HL-60 (cell line): Measurements from ENCODE around the gene PNPLA2.

Source experiments
- POLR2AphosphoS5 ChIP-seq: IDR thresholded peaks from 2 replicates; pipeline ENCODE4 v1.6.1; 2012; ENCODE audit warnings: low read depth
- TF ChIP-seq, protein P1 (sequence below): IDR thresholded peaks from one replicate; pipeline ENCODE4 v1.5.1; 2011; ENCODE audit warnings: low read length, control low read depth, inconsistent platforms; ENCODE audit not compliant: insufficient read depth
- TF ChIP-seq, protein P2 (sequence below): IDR thresholded peaks from 2 replicates; pipeline ENCODE4 v1.6.1; 2012; ENCODE audit warnings: low read depth; ENCODE audit not compliant: insufficient replicate concordance

DNA sequence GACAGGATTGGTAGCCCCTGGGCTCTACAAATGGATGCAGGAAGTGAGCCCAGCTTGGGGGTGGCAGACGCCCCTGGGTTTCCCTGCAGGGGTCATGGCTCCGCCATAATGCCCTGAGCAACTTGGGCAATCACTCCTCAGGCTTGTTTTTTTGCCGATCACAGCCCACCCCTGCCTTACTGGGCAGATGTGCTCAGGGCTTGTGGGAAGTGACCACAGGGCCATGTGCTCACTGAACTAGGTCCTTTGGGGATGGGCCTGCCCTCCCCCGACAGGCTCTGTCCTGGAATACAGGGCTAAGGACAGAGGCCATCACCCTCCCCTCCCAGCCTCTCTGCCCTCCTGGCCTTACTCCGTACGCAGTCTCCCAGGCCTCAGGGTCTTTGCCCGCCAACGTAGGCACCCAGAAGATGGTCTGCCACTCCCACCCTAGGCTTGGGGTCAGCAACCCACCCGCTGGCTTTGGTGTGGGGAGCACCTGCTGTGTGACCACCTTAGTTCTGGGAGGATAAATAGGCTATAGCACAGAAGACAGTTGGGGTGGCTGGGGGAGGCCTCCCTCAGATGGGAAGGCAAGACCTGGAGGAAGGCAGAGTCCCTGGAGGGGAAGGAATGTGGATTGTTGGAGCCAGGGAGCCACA lies 5.1 kb upstream of the PNPLA2 start:
- peak; percentile 79 for TF ChIP-seq POLR2AphosphoS5
- TF ChIP-seq, protein P1, sequence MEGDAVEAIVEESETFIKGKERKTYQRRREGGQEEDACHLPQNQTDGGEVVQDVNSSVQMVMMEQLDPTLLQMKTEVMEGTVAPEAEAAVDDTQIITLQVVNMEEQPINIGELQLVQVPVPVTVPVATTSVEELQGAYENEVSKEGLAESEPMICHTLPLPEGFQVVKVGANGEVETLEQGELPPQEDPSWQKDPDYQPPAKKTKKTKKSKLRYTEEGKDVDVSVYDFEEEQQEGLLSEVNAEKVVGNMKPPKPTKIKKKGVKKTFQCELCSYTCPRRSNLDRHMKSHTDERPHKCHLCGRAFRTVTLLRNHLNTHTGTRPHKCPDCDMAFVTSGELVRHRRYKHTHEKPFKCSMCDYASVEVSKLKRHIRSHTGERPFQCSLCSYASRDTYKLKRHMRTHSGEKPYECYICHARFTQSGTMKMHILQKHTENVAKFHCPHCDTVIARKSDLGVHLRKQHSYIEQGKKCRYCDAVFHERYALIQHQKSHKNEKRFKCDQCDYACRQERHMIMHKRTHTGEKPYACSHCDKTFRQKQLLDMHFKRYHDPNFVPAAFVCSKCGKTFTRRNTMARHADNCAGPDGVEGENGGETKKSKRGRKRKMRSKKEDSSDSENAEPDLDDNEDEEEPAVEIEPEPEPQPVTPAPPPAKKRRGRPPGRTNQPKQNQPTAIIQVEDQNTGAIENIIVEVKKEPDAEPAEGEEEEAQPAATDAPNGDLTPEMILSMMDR, result no peak
- TF ChIP-seq, protein P2, sequence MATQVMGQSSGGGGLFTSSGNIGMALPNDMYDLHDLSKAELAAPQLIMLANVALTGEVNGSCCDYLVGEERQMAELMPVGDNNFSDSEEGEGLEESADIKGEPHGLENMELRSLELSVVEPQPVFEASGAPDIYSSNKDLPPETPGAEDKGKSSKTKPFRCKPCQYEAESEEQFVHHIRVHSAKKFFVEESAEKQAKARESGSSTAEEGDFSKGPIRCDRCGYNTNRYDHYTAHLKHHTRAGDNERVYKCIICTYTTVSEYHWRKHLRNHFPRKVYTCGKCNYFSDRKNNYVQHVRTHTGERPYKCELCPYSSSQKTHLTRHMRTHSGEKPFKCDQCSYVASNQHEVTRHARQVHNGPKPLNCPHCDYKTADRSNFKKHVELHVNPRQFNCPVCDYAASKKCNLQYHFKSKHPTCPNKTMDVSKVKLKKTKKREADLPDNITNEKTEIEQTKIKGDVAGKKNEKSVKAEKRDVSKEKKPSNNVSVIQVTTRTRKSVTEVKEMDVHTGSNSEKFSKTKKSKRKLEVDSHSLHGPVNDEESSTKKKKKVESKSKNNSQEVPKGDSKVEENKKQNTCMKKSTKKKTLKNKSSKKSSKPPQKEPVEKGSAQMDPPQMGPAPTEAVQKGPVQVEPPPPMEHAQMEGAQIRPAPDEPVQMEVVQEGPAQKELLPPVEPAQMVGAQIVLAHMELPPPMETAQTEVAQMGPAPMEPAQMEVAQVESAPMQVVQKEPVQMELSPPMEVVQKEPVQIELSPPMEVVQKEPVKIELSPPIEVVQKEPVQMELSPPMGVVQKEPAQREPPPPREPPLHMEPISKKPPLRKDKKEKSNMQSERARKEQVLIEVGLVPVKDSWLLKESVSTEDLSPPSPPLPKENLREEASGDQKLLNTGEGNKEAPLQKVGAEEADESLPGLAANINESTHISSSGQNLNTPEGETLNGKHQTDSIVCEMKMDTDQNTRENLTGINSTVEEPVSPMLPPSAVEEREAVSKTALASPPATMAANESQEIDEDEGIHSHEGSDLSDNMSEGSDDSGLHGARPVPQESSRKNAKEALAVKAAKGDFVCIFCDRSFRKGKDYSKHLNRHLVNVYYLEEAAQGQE, result no peak
